Urinary bladder (tissue), 4 donors: ENCODE measurements around the gene SLC39A1. TPM values are rescaled to one million over a fixed set of nuclear protein-coding genes. Genes with fewer than 3 reads are reported as not detected.
"Not testable (repeated sequence)": the region's sequence is repeated elsewhere in the genome, so short reads cannot be mapped to it uniquely, and the experiment has no call there.

Experiments
- DNase-seq: peaks from one replicate; pipeline ENCODE4 v3.0.0-alpha.2; 2015; ENCODE audit errors: extremely low spot score
- H3K27ac ChIP-seq: one replicate; pipeline ENCODE4 v1.5.1; 2013; ENCODE audit warnings: low read depth, mild to moderate bottlenecking, moderate library complexity
- H3K36me3 ChIP-seq: one replicate; pipeline ENCODE4 v1.6.1; 2013; ENCODE audit warnings: mild to moderate bottlenecking, moderate library complexity; ENCODE audit not compliant: insufficient read depth
- H3K4me1 ChIP-seq: one replicate; pipeline ENCODE4 v1.6.1; 2013; ENCODE audit warnings: mild to moderate bottlenecking, moderate library complexity; ENCODE audit not compliant: insufficient read depth
- H3K4me3 ChIP-seq: one replicate; pipeline ENCODE4 v1.5.1; 2013; ENCODE audit warnings: low read depth, low read length
- WGBS: extraction: QIAGEN DNeasy Blood & Tissue Kit; methylation state at CpG from one replicate; pipeline ENCODE4 v1.1.7; 2013; 5-methylcytosine and 5-hydroxymethylcytosine counted together
- polyA plus RNA-seq: library from polyadenylated mRNA; stranded (reverse); fragments of 200-250 nt; gene quantifications from one replicate; pipeline ENCODE4 v1.2.3, GENCODE V29; 2013
- small RNA-seq: library from RNA; depleted of rRNA; stranded (forward); fragments of <200 nt; gene quantifications from one replicate; pipeline ENCODE3, GENCODE V24; 2014
- total RNA-seq: library from RNA; depleted of rRNA; stranded (reverse); fragments of >200 nt; gene quantifications from one replicate; pipeline ENCODE4 v1.2.3, GENCODE V29; 2014
- donor health status: healthy with polysubstance abuse.
- donor health status: healthy.

SLC39A1 gene
- total and polyA plus RNA-seq, 2 donors: 42.6 to 121 TPM

- Histone ChIP-seq H3K4me3 (peak overlapping the region; percentile 97), H3K4me1 (peaks cover 2% of the 10 kb centered on the region), H3K36me3 (peaks cover 1% of the 10 kb centered on the region), H3K27ac (peak overlapping the region; percentile 73)
- no peak for DNase-seq
- under 1% methylated on average over 81 of the region's 86 CpGs for WGBS
Observed at GRCh38 chr1:153922076-153922971, 41.0 kb downstream of the SLC39A1 start.

GRCh38 chr1:153921803-153922075, 41.6 kb downstream of the SLC39A1 start:
- H3K4me1 ChIP-seq: peaks cover 2% of the 10 kb centered on the region
- peaks cover 1% of the 10 kb centered on the region for H3K36me3 ChIP-seq
- no peak for DNase-seq
- WGBS: 4% methylated on average over 10 of the region's 10 CpGs
- no peak overlapping the region for H3K27ac ChIP-seq
- H3K4me3 ChIP-seq: peak overlapping the region; percentile 97

- H3K27ac ChIP-seq: no peak overlapping the region
- peaks cover 2% of the 10 kb centered on the region for H3K4me1 ChIP-seq
- H3K4me3 ChIP-seq: peak overlapping the region; percentile 97
- WGBS: 34% methylated on average over 3 of the region's 3 CpGs
- DNase-seq: no peak
- peaks cover 1% of the 10 kb centered on the region for H3K36me3 ChIP-seq
Observed at GRCh38 chr1:153921080-153921802, 42.1 kb downstream of the SLC39A1 start.

DNA sequence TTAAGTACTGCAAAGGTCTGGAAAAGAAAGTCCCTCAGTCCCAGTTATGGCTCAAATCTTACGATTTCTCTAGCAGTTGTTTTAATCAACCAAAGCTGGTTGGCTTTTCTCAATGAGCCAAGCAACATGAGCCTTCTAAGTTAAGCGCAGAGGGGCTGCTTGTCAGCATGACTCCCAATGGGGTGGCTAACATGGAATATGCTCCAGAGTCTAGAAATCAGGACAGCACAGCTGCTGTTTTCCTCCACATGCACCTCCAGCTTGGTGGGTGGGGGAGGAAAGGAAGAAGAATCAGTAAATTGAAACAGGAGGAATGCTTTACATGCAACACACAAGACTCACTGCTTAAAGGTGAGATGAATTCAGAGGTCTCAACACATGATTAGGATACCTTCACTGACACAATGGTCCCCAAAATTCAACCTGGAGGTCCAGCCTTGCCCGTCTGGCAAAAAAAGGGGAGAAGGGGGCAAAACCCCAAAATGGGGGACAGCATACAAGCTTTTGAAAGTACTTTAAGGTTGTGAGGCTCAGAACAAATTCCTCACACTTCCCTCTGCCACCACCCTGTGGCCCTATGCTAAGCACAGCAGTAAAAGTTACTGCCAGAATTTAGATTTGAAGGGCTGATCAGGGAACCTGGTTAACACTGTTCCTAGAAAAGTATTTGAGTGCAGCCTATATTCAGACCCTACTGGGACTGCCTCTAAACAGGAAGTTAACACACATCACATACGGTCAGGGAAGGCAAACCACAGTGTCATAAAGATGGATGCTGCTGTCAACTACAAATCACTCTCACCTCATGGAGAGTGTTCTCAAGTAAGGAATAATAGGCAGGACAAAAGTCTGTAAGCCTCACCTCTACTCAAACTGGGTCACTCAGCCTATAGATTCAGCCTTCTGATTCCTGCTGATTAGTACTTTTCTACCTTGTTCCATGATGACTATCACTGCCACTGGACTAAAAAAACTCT, 43.2 kb downstream of the SLC39A1 start:
- Histone ChIP-seq H3K4me1 (peaks cover 2% of the 10 kb centered on the region), H3K27ac (no peak overlapping the region), H3K4me3 (no peak overlapping the region), H3K36me3 (peaks cover 1% of the 10 kb centered on the region)
- no peak for DNase-seq
- 40% methylated on average over 4 of the region's 4 CpGs for WGBS

DNA sequence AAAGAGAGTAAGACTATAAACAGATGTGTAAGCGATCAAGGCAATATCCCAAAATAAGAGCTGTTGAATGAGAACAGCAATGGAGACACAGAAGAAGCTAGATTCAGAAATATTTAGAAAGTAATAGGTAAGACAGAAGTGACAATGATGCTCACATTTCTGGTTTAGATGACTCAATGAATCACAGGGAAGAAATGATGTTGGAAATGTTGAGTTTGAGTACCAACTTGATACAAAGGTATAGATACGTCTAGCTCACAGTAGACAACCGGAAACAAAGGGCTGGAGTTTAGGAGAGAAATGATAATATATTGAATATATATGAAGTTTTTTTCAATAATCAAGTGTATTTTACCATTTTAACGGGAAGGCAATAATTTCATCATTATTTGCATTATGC, 47.0 kb downstream of the SLC39A1 start:
- Histone ChIP-seq H3K27ac (no peak overlapping the region), H3K4me1 (peaks cover 2% of the 10 kb centered on the region), H3K4me3 (no peak overlapping the region), H3K36me3 (peaks cover 1% of the 10 kb centered on the region)
- WGBS: 81% methylated on average over 4 of the region's 4 CpGs
- no peak for DNase-seq

DNA sequence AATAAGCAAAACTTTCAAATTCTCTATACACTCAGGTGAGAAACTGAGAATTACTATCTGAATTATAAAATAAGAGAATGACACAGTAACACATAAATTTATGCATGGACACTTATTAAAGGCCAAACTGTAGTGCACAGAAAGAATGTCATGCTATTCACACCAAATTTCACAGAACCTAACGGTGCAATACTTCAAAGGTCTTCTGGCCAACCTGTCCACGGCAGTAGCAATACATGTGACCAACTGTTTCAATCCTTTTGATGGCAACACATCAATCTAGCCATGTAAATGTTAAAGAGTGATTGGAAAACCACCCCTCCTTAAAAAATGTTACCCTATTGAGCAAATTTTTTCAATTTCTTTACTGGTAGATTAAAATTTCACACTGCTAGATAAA, 51.0 kb downstream of the SLC39A1 start:
- Histone ChIP-seq H3K4me1 (no peaks in the 10 kb centered on the region), H3K4me3 (no peak overlapping the region), H3K36me3 (no peaks in the 10 kb centered on the region), H3K27ac (no peak overlapping the region)
- no peak for DNase-seq
- 83% methylated on average over 2 of the region's 2 CpGs for WGBS

DNA sequence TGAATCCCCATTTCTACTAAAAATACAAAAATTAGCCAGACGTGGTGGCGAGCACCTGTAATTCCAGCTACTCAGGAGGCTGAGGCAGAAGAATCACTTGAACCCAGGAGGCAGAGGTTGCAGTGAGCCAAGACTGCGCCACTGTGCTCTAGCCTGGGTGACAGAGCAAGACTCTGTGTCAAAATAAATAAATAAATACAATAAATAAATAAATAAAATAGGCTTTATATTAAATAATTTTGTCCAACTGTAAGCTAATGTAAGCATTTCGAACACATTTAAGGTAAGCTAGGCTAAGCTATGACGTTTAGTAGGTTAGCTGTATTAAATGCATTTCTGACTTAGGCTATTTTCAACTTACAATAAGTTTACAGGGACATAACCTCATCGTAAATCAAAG, 52.8 kb downstream of the SLC39A1 start:
- not testable (repeated sequence) for H3K27ac ChIP-seq, H3K4me1 ChIP-seq, DNase-seq, H3K4me3 ChIP-seq, H3K36me3 ChIP-seq
- 87% methylated on average over 6 of the region's 6 CpGs for WGBS

Small RNAs within 50 kb of the gene (small RNA-seq; reads per million reads assigned to genes)
- gene MIR6737: not detected

Other genes with a start within 250 kb of the SLC39A1 start
- 44.0 TPM for gene INTS3, start 235.5 kb downstream of the SLC39A1 start, total RNA-seq
- gene INTS3, start 235.5 kb downstream of the SLC39A1 start, polyA plus RNA-seq: 35.9 TPM
- 20.7 TPM for gene SLC27A3, start 188.1 kb downstream of the SLC39A1 start, total RNA-seq
- gene SLC27A3, start 188.1 kb downstream of the SLC39A1 start, polyA plus RNA-seq: 41.0 TPM
- gene GATAD2B, start 40.6 kb downstream of the SLC39A1 start, total RNA-seq: 11.5 TPM
- 8.5 TPM for gene GATAD2B, start 40.6 kb downstream of the SLC39A1 start, polyA plus RNA-seq
- 18.3 TPM for gene DENND4B, start 16.8 kb downstream of the SLC39A1 start, total RNA-seq
- gene DENND4B, start 16.8 kb downstream of the SLC39A1 start, polyA plus RNA-seq: 25.1 TPM
- 4.3 TPM for gene CRTC2, start 4.9 kb downstream of the SLC39A1 start, total RNA-seq
- 29.8 TPM for gene CRTC2, start 4.9 kb downstream of the SLC39A1 start, polyA plus RNA-seq
- gene CREB3L4, start 4.4 kb upstream of the SLC39A1 start, total RNA-seq: 8.7 TPM
- 12.2 TPM for gene CREB3L4, start 4.4 kb upstream of the SLC39A1 start, polyA plus RNA-seq
- gene JTB, start 14.1 kb upstream of the SLC39A1 start, total RNA-seq: 99.5 TPM
- gene JTB, start 14.1 kb upstream of the SLC39A1 start, polyA plus RNA-seq: 148 TPM
- gene RAB13, start 22.8 kb upstream of the SLC39A1 start, total RNA-seq: 37.0 TPM
- gene RAB13, start 22.8 kb upstream of the SLC39A1 start, polyA plus RNA-seq: 192 TPM
- 3,498 TPM for gene RPS27, start 27.2 kb upstream of the SLC39A1 start, total RNA-seq
- 10,997 TPM for gene RPS27, start 27.2 kb upstream of the SLC39A1 start, polyA plus RNA-seq
- gene NUP210L, start 191.5 kb upstream of the SLC39A1 start, total RNA-seq: 0.21 TPM
- 0.04 TPM for gene NUP210L, start 191.5 kb upstream of the SLC39A1 start, polyA plus RNA-seq
- 180 TPM for gene TPM3, start 228.6 kb upstream of the SLC39A1 start, total RNA-seq
- 145 TPM for gene TPM3, start 228.6 kb upstream of the SLC39A1 start, polyA plus RNA-seq
- not detected for gene CFAP141, start 242.8 kb upstream of the SLC39A1 start, total RNA-seq
- not detected for gene CFAP141, start 242.8 kb upstream of the SLC39A1 start, polyA plus RNA-seq